Mammary epithelial cell (primary cell): ENCODE data around the gene PECR.
"Not testable (repeated sequence)": the region's sequence is repeated elsewhere in the genome, so short reads cannot be mapped to it uniquely, and the experiment has no call there.

Source experiments
- CTCF ChIP-seq, 2 donors: IDR thresholded peaks in 1 of 2; conservative IDR thresholded peaks in 1 of 2; 2 replicates each; pipeline ENCODE4 v1.5.1; 2011 to 2012; ENCODE audit warnings: inconsistent platforms in 2 of 2, low read length in 2 of 2, mild to moderate bottlenecking in 2 of 2, control low read depth in 1 of 2, low read depth in 1 of 2; ENCODE audit not compliant: insufficient read depth in 1 of 2; ENCODE audit errors: extremely low read depth in 1 of 2
- EZH2 ChIP-seq: IDR thresholded peaks from 2 replicates; pipeline ENCODE4 v1.6.1; 2012; ENCODE audit warnings: low read length, inconsistent platforms, borderline replicate concordance

GRCh38 chr2:216080048-216080447, 1.6 kb downstream of the PECR start:
- not testable (repeated sequence) for TF ChIP-seq CTCF (conservative IDR thresholded peaks at IDR 0.05 in 1 of 2, IDR thresholded peaks at IDR 0.05 in 1 of 2; ENCODE audit: extremely low read depth in 1 of 2, insufficient read depth in 1 of 2, low read depth in 1 of 2, low read length in 2 of 2); EZH2
